ENCODE measurements around the gene PCARE. TPM values are rescaled to one million over a fixed set of nuclear protein-coding genes. Genes with fewer than 3 reads are reported as not detected.

PCARE gene
- total and polyA plus RNA-seq, 3 experiments from 2014 or later, result not detected

DNA sequence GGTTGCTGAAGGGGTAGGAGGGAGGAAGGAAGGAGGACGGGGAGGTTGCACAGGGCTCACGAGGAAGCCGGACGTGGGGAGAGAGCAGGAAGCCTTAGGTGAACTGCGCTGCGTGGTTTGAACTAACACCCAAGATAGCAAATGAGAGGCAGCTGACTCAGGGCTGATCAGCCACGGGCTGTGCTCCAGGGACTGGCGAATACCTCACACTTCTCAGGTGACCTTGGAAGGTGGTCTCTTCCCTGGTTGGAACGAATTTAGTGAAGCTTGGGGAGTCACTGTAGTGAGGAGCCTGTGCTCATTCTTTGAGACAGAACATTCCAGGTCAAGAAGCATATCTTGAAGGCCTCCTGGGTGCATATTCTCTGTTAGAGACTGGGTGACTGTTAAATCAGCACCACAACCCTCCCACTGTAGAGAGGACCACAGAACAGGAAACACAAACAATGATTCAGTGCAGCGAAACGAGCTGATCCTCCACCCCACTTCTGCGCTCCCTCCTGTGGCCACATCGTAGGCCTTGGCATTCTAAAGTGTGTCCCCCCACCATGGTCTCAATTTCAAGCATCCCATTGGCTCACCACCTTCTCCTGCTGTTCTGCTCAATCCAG is 59.4 kb downstream of the PCARE start:
- CTCF ChIA-PET, result interaction anchor here (0.8 to 7.6 kb wide), 19 partner anchors 12 to 175 kb away, joined by 3 to 45 read pairs (median 4); partner anchors contain the start of genes CLIP4 and TOGARAM2
- H3K27me3 Mint-ChIP-seq, result peaks cover 0 to 4% of the 10 kb centered on the region in 2 donors
- no peaks in the 10 kb centered on the region for H3K9me3 ChIP-seq (ENCODE audit: low read length)
- peak overlapping the region; percentile 80 to 93 (median 88) for H3K4me3 Mint-ChIP-seq
- DNase-seq, result peak; percentile 64 to 87 (median 76)
- H3K9me3 Mint-ChIP-seq, result no peaks in the 10 kb centered on the region
- H3K27me3 ChIP-seq (ENCODE audit: insufficient read depth, low read length, poor library complexity, severe bottlenecking), result no peaks in the 10 kb centered on the region
- peak overlapping the region; percentile 96 to 100 (median 99) for H3K27ac Mint-ChIP-seq
- H3K36me3 ChIP-seq (ENCODE audit: insufficient read depth, low read length), result no peaks in the 10 kb centered on the region
- H3K4me3 ChIP-seq (ENCODE audit: low read length), result peak overlapping the region; percentile 52
- POLR2A ChIA-PET, result interaction anchor here (0.9 to 7.0 kb wide), 3 partner anchors 13 to 101 kb away, joined by 3 to 83 read pairs (median 5); partner anchors contain the start of gene CLIP4
- H3K36me3 Mint-ChIP-seq, result peaks cover 0 to 6% (median 2%) of the 10 kb centered on the region in 3 donors
- peaks cover 77 to 95% (median 87%) of the 10 kb centered on the region in 3 donors for H3K4me1 Mint-ChIP-seq
- H3K27ac ChIP-seq (ENCODE audit: low read depth, low read length), result peak overlapping the region; percentile 93
- H3K4me1 ChIP-seq (ENCODE audit: insufficient read depth, low read length), result peaks cover 81% of the 10 kb centered on the region

DNA sequence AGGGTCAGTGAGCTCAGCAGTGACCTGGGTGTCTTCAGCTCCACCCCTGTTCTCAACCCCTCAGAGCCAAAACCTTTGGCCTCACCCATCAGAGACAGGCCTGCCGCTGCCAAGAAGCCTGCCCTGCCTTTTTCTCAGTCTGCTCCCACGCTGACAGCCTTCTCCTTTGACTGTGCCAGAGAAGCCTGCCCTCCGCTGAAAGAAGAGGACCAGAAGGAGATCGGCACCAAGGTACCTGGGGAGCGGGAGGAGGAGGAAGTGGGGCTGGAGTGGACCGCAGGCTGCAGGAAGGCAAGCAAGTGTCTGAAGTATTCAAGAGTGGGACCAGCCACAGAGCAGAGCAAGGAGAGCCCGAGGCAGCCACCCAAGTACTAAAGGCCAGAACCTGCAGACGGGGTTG is 60.0 kb downstream of the PCARE start:
- DNase-seq, result no peak
- Histone ChIP-seq H3K9me3 (ENCODE audit: low read length) (no peaks in the 10 kb centered on the region), H3K27me3 (ENCODE audit: insufficient read depth, low read length, poor library complexity, severe bottlenecking) (no peaks in the 10 kb centered on the region), H3K4me3 (ENCODE audit: low read length) (peak overlapping the region; percentile 52), H3K4me1 (ENCODE audit: insufficient read depth, low read length) (peaks cover 87% of the 10 kb centered on the region), H3K27ac (ENCODE audit: low read depth, low read length) (peak overlapping the region; percentile 93), H3K36me3 (ENCODE audit: insufficient read depth, low read length) (no peaks in the 10 kb centered on the region)
- H3K9me3 Mint-ChIP-seq, result no peaks in the 10 kb centered on the region
- peak overlapping the region; percentile 80 to 93 (median 88) for H3K4me3 Mint-ChIP-seq
- H3K27me3 Mint-ChIP-seq, result peaks cover 0 to 6% of the 10 kb centered on the region in 2 donors
- ChIA-PET CTCF (interaction anchor here (0.8 to 7.6 kb wide), 14 partner anchors 14 to 103 kb away, joined by 3 to 45 read pairs (median 4); partner anchors contain the start of genes CLIP4 and TOGARAM2), POLR2A (interaction anchor here (7.0 kb wide), 1 partner anchor 102 kb away, joined by 83 read pairs; the partner anchor contains the start of gene CLIP4)
- peaks cover 82 to 95% (median 89%) of the 10 kb centered on the region in 3 donors for H3K4me1 Mint-ChIP-seq
- peaks cover 0 to 6% (median 2%) of the 10 kb centered on the region in 3 donors for H3K36me3 Mint-ChIP-seq
- H3K27ac Mint-ChIP-seq, result peak overlapping the region; percentile 96 to 100 (median 99)

DNA sequence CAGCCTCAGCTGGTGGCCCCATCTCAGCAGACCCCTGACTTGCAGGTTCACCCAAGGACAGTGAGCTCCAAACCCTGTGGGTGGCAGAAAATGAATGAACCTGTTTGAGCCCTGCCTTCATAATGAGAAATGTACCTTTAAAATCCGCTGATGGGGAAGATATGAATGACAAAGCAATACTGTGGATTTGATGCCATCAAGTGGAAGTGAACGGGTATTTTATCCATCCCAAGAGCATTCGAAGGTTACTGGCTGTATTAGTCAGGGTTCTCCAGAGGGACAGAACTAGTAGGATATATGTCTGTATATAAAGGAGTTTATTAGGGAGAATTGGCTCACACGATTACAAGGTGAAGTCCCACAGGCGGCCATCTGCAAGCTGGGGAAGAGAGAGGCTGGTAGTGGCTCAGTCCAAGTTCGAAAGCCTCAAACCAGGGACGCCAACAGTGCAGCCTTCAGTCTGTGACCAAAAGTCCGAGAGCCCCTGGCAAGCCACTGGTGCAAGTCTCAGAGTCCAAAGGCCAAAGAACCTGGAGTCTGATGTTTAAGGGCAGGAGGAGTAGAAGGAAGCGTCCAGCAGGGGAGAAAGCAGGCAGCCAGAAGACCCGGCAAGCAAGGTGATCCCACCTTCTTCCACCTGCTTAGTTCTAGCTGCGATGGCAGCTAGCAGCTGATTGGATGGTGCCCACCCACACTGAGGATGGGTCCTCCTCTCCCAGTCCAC is 61.1 kb downstream of the PCARE start:
- CTCF ChIA-PET, result interaction anchor here (1.1 to 7.6 kb wide), 6 partner anchors 10 to 103 kb away, joined by 4 to 45 read pairs (median 10); no protein-coding TSS in a partner anchor

DNA sequence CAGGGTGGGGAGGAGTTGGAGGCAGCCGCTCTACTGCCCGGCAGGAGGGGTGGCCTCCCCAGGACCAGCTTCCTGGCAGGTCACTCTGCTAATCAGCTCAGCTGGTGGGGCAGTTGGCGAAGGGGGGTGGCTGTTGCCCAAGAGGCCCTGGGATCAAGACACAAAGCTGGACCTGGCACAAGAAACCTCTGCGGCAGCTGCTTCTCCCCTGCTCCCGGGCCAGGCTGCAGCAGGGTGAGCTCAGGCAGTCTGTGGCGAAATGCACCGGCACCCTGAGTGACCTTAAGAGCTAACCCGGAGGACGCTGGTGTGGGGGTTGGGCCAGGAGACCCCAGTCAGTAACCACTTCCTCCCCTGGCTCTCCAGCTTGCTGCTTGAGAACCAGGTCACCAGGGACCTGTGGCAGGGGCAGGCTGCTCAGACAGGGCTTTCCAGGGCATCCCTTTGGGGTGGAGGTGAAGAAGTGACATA is 62.1 kb downstream of the PCARE start:
- DNase-seq, result peak; percentile 17 to 77 (median 67)
- Mint-ChIP-seq H3K27me3 (peaks cover 0 to 6% of the 10 kb centered on the region in 2 donors), H3K4me3 (peak overlapping the region; percentile 78 to 96 (median 88)), H3K36me3 (peaks cover 0 to 2% (median 0%) of the 10 kb centered on the region in 3 donors), H3K4me1 (peaks cover 83 to 88% (median 86%) of the 10 kb centered on the region in 3 donors), H3K9me3 (no peaks in the 10 kb centered on the region), H3K27ac (peak overlapping the region; percentile 96 to 100 (median 99))
- H3K27me3 ChIP-seq (ENCODE audit: insufficient read depth, low read length, poor library complexity, severe bottlenecking), result no peaks in the 10 kb centered on the region
- peak overlapping the region; percentile 93 for H3K27ac ChIP-seq (ENCODE audit: low read depth, low read length)
- H3K36me3 ChIP-seq (ENCODE audit: insufficient read depth, low read length), result no peaks in the 10 kb centered on the region
- H3K9me3 ChIP-seq (ENCODE audit: low read length), result no peaks in the 10 kb centered on the region
- H3K4me1 ChIP-seq (ENCODE audit: insufficient read depth, low read length), result peaks cover 88% of the 10 kb centered on the region
- ChIA-PET CTCF (interaction anchor here (0.9 to 7.6 kb wide), 8 partner anchors 9 to 418 kb away, joined by 3 to 45 read pairs (median 4); no protein-coding TSS in a partner anchor), POLR2A (interaction anchor here (0.6 to 7.0 kb wide), 5 partner anchors 12 to 1134 kb away, joined by 3 to 83 read pairs (median 4); partner anchors contain the start of genes CLIP4 and YPEL5)
- H3K4me3 ChIP-seq (ENCODE audit: low read length), result peak overlapping the region; percentile 28

More for the DNA sequence above, 61.1 kb downstream of the PCARE start:
- no peaks in the 10 kb centered on the region for H3K36me3 ChIP-seq (ENCODE audit: insufficient read depth, low read length)
- no peaks in the 10 kb centered on the region for H3K27me3 ChIP-seq (ENCODE audit: insufficient read depth, low read length, poor library complexity, severe bottlenecking)
- Mint-ChIP-seq H3K36me3 (peaks cover 0 to 4% (median 2%) of the 10 kb centered on the region in 3 donors), H3K4me1 (peaks cover 86 to 96% (median 91%) of the 10 kb centered on the region in 3 donors), H3K27me3 (peaks cover 0 to 6% of the 10 kb centered on the region in 2 donors), H3K4me3 (peak overlapping the region; percentile 80 to 96 (median 88)), H3K27ac (peak overlapping the region; percentile 96 to 100 (median 99)), H3K9me3 (no peaks in the 10 kb centered on the region)
- no peak overlapping the region for H3K4me3 ChIP-seq (ENCODE audit: low read length)
- no peaks in the 10 kb centered on the region for H3K9me3 ChIP-seq (ENCODE audit: low read length)
- peak overlapping the region; percentile 93 for H3K27ac ChIP-seq (ENCODE audit: low read depth, low read length)
- peak in 1 of 5 donors; percentile 10 for DNase-seq
- peaks cover 96% of the 10 kb centered on the region for H3K4me1 ChIP-seq (ENCODE audit: insufficient read depth, low read length)
- POLR2A ChIA-PET, result interaction anchor here (7.0 kb wide), 1 partner anchor 103 kb away, joined by 83 read pairs; the partner anchor contains the start of gene CLIP4

Other genes starting within 250 kb of the PCARE start
- gene TRMT61B, start 204.2 kb downstream of the PCARE start, total RNA-seq, result 10 to 100 TPM; 18.3 to 20.2 TPM
- 16.6 TPM for gene TRMT61B, start 204.2 kb downstream of the PCARE start, polyA plus RNA-seq
- 100 to 1,000 TPM; 169 to 186 TPM for gene WDR43, start 179.9 kb downstream of the PCARE start, total RNA-seq
- 40.0 TPM for gene WDR43, start 179.9 kb downstream of the PCARE start, polyA plus RNA-seq
- 1 to 10 TPM; 5.0 to 5.2 TPM for gene TOGARAM2, start 93.2 kb downstream of the PCARE start, total RNA-seq
- 2.5 TPM for gene TOGARAM2, start 93.2 kb downstream of the PCARE start, polyA plus RNA-seq
- gene CLIP4, start 40.9 kb upstream of the PCARE start, total RNA-seq, result 10 to 100 TPM; 20.5 to 22.3 TPM
- 35.8 TPM for gene CLIP4, start 40.9 kb upstream of the PCARE start, polyA plus RNA-seq

Measured in CD8-positive, alpha-beta memory T cell (primary cell).